Stimulated activated CD8-positive, alpha-beta memory T cell treated with anti-CD3 and anti-CD28 coated beads, Interleukin-15, amount 100 ng/mL, for 24 hours (primary cell): ENCODE measurements around the gene FAM107A.

Experiments used
- DNase-seq: peaks from one replicate; pipeline ENCODE4 v3.0.0-alpha.2; 2020; ENCODE audit warnings: low read depth

Gene FAM107A, protein sequence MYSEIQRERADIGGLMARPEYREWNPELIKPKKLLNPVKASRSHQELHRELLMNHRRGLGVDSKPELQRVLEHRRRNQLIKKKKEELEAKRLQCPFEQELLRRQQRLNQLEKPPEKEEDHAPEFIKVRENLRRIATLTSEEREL

DNA sequence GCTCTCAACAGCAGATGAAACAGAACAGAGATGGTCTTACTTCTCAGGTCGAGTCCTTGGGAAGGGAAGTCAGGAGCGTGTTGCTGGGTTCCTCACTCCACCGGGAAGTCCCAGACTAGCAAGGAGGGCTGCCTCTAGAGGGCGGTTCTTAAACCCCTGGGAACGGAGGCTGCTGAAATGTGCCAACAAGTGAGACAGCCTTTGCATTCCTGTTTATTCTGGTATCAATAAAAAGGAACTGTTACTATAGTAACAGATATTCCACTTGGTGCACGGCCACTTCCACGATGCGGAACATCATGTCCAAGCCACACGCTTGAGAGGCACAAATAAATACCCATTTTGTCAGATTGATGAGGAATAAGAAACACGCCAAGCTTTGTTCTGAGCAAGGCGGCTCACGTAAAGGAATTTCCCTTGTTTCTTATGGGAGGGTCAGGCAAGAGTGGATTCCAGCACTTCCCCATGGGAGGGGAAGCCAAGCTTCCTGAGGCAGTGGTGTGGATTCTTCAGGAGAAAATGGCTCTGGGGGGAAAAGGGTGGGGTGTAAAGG, at the start of gene FAM107A:
Gene FAM107A (minus strand): TSS at position 123 of the 553 bp plus-strand sequence. CDS start 7,531 bp downstream, outside the sequence.
- no peak for DNase-seq

DNA sequence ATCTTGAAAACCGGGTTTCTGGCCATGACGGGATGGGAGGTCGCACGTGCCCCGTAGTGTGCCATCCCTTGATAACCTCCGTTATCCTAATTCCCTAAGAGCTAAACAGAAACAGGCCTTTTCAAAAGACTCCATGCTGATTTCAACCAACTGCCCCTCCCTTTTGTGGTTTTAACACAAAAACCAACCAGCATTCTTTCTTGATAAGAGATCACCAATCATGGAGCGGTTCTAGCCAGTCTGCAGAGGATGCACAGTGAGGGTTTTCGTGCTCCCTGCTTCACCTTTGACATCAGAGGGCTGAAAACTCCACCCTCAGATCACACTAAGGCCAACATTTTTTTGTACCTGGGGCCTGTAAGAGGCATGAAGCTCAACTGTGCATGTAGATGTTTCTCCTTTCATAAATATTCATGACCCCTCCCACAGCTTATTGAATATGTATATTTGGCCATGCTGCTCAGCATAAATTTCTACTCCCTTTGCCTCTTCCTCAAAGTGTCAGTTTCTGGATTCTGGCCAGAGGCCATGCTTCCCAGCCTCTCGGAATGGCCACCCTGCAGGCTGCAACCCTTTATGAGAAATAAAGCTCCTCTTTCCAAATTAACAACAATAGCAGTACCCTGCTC, 48.1 kb upstream of the FAM107A start:
- DNase-seq = no peak

DNA sequence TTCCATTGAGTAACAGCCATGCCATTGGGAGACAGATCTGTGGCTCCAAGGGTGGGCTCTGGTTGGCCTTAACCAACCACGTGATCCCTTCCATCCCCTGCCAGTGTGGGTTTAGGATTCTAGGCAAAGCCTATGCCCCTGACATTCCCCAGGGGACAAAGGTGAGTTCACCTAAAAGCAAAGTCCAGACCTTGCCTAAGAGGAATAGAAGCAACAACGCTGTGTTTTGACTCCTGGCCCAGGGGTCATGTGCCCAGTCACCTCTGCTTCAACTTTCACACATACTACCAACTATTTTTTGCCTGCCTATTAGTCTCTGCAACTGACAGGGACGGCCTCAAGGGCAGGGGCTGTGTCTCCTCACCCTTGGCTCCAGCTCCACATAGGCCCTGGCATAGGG, 47.4 kb upstream of the FAM107A start:
- no peak for DNase-seq

DNA sequence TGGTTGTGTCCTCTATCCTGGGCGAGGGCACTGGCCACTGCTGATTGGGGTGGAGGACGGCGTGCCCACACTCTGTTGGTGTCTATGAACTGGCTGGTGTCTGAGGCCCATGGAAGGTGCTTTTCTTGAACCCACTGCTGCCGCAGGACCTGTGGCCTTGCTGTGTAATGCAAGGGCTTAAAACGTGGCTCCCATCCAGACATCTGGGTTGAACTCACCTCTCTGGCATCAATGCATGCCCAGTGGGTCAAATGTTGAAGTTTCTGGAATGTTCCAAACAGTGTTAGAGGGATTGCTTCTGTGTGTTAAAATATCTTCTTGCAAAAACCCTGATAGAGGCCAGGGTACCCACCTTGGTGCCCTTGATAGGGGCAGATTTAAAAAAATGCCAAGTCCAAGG, 46.8 kb upstream of the FAM107A start:
- no peak for DNase-seq

DNA sequence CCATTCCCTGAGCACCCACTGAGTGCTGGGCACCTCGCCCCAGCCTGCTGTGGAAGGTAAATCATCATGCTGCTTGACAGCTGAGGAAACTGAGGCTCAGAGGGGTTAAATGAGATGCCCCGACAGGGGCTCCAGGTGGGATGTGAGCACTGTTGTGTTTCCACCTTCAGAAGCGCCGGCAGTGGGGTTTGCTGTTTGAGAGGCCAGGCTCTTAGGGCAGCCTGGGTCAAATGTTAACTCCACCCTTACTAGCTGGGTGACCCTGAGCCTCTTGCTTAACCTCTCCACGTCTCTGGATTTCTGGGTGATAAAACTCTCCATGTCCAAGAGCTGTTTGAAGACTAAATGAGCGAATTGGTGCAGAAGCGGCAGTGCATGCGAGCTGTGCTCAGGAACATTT, 46.3 kb upstream of the FAM107A start:
- no peak for DNase-seq

DNA sequence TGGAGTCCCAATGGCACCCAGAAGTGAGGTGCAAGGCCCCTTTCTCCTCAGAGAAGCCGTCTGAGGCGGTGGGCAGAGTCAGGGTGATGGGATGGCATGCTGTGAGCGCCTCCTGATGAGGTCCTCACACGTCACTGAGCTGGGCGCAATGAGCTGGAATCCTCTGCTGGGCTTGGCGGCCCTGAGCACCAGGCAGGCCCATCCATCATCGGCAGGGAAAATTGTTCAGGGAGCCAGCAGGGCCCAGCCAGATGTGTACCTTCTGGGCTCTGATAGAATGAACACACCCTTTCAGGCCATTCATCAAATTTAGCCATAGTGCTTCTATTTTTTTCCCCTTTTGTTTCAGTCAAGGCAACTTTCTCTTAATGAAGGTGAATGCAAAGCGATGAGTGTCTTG, 45.7 kb upstream of the FAM107A start:
- DNase-seq = no peak

DNA sequence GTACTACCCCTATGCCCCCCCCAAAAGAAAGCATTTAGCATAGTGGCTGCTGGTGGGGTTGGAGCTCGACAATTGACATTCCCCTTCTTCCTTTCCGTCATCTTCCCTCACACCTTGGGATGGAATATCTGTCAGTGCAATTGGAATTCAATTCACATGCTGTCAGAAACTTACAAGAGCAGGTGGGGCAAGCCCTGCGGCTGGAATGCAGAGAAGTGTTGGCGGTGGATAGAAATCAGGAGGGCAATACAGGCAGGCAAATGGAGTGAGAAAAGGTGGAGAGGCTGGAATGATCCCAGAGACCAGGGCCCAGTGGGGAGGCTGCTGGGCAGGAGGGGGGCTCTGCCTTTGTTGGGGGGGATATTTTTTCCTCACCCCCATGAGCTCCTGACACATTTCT, 45.2 kb upstream of the FAM107A start:
- DNase-seq = no peak

DNA sequence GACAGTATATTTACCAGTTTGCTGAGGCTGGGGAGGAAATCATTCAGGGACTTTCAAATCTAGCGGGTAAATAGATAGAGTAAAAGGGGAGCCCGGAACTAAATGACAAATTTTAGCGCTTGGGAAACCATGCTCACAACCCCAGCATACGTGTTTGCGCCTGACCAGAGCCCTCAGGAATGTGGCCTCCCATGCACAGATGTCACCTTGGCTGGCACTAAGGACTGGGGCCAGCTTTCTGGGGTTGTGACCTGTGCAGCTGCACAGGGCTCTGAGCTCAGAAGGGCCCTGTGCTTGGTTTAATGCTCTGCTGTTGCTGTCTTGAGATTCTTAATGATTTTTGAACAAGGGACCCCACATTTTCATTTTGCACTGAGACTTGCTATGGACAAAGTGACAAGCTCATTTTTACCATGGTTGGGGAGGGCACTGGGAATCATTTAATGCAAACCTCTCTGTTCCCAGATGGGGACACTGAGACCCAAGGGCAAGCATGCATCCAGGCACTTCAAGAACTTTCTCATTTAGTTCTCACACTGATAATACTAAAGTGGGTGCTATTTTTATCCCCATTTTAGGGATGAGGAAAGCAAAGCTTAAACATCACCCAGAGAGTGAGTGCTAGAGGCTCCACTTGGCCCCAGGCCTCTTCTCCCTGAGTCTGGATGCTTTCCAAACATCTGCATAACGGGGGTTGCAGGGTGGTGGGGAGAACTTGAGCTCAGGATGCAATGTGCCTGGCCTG, 44.1 kb upstream of the FAM107A start:
- no peak for DNase-seq

DNA sequence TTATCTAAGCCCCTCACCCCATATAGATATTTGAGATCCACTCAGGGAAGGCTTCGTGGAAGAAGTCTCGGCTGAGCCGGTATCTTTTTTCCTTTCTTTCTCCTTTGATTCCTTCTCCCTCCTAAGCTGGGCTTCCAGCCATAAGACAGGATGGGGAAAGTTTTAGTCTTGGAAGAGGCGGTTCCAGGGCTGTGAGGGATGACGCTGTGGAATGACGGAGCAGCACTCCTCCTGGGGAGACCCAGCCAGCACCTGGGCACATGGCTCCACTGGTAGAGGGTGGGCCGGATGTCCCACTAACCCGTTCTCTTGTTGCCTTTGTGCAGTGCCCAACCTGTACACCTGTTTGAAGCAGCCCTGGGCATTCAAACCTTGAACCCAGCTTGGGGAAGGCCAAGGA, 43.2 kb upstream of the FAM107A start:
- DNase-seq = no peak

DNA sequence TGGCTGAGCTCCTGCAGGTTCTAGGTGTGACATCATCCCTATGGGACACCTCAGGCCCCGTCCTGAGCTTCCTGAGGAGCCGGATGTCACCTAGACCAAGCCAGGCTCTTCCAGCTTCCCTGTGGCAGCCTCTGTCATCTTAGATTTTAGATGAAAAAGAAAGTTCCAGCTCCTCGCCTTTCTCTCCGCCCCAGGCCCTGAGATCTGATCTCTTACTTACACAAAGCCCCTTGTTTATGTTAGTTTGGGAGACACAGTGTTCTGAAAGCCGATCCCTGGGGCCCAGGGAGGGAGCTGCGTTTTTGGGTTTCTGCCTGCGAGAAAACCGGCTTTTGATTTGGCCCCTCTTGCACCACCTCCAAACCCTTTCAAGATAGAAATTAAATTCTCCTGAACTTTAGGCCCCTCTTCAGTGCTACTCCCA, 40.2 kb upstream of the FAM107A start:
- no peak for DNase-seq

DNA sequence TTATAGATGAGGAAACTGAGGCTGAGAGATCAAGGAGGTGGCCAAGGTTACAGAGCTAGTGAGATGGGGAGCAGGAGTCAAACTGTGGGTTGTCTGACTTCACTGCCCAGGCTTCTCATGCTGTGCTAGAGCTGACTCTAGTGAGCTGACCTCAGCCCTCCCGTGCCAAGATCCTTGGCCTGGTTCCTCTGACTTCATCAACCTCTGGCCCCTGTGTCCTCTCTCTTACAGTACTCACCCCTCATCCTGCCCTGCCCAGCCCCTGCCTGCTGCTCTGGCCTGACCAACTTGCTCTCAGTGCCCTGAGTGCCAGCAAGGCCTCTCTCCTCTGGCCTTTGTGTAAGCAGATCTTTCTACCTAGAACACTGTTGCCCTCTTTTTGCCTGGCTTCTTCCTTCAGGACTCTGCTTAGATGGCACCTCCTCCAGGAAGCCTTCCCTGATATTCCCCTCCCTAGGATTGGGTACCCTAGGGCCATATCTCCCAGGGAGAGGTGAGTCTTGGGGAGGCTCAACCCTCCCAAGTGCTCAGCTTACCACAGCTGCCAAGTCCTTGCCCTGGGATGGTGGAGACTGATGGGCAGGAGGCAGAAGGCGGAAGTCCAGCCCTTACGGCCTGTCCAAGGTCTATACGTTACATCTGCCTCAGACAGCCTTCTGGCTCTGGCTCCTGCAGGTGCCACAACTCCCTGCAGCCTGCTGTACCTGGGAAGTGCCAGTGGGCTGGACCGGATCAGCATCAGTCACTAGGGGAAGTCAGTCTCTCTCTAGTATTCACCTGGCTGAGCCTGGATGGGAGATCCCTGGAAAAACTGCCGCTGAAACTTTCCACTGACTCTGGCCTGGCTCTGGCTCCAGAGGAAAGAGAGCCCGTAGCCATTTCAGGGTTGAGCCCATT, 36.3 kb upstream of the FAM107A start:
- no peak for DNase-seq

DNA sequence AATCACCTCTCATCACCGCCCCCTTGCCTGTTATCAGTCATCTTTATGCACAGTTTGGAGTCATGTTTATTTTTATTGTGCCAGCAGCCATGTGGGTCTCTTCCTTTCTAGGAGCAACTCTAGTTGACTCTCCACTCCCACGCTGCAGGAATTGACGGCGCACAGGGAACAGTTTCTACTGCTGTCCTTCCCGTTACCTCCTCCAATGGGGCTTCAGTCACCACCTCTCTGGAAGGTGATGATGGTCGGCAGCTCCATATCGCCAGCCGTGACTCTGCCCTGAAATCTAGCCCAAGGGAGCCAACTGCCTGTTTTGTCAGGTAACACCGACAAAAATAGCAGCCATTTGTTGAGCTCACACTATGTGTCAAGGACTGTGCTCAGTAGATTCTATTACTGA, 35.6 kb upstream of the FAM107A start:
- no peak for DNase-seq

DNA sequence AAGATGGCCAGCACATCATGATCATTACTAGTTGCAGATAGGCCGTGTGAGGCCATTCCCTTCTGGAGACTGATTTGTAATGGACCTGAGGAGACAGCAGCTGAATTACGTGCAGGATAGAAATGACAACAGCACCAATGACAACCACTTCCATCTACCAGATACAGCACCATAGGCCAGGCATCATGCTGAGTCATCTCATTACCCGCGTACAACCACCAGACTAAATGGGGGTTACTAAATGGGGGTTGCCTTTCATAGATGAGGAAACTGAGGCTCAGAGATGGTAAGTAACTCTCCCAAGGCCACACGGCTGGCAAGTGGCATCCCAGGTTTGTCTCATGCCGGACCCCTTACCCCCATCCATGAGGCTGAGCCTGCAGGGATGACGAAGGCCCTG, 32.8 kb upstream of the FAM107A start:
- DNase-seq = no peak

DNA sequence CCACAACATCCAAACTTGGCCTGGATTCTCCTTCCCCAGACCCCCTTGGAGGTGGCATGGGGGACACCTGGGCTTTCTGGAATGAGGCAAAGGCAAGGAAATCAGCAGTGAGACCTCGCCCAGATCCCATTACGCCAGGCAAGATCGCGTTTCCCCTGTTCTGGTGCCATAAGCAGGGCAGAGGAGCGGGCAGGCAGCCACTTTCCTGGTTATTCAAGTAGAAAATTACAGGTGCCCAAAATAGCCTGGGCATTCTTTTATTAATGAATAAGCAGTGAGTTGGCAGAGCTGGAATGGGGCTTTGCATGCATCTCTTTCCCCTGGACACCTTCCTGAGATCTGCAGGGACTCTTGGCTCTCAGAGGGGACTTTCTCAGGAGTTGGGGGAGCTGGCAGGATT, 31.5 kb upstream of the FAM107A start:
- no peak for DNase-seq

DNA sequence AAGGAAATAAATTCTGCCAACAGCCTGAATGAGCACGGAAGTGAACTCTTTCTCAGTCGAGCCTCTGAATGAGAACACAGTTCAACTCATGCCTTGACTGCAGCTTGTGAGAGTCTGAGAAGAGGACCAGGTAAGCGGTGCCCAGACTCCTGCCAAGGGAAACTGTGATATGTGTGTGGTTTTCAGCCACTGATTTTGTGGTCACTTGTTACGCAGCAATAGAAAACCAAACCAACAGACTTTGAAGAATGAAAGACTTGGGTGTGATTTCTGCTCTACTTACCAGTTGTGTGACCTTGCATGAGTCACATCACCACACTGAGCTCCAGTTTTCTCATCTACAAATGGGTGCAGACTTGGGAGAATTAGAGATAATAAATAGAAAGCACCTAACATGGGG, 30.6 kb upstream of the FAM107A start:
- DNase-seq = no peak

DNA sequence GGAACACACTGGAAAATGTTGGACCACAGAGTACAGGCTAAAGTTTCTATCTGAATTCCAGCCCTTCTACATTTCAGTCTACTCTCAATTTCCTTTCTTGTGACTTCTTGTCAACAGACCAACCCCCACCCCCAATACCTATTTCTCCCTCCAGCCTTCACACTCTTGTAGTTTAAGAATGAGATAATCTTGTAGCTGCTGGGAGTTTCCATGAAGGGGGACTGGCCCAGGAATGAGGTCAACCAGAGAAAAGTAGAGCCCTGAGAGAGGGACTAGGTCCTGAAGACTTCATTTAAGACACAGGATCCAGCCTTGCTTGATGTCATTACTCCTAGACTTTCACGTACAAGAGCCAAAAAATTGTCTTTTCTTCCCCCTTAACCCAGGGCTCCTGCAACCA, 29.5 kb upstream of the FAM107A start:
- DNase-seq = no peak

DNA sequence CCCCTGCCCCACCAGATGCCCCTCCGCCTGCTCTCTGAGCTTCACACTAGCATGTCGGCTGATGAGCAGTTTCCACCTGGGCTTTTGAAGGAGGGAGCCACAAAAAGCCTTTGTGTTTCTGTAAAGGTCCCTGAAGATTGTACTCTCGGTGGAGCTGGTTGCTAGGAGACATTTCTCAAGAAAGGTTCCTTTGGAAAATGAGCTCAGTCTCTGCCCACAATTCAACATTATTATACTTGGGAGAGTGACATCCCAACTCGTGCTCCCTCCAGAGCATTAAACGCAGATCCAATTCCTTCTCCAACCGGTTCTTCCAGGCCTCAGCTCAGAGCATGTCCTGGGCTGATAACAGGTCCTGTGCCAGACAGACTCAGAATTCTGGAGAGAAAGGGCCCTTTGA, 26.8 kb upstream of the FAM107A start:
- DNase-seq = no peak

DNA sequence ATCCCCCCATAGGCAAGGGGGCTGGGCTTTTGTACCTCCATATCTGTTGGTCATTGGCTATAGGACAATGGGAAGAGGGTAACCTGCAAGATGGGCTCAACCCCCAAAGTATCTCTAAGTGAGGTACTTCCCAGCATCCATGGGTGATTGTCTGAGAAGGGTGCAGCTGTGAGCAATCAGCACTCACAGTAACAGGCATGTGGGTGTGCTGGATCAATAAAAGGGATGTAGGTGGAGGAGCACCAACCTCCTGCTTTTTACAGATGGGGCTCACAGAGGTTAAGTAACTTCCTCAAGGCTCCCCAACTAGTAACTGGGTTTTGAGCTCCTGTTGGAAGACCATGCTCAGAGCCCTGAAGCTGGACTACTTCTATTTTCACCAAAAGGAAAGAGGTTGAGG, 26.4 kb upstream of the FAM107A start:
- no peak for DNase-seq

DNA sequence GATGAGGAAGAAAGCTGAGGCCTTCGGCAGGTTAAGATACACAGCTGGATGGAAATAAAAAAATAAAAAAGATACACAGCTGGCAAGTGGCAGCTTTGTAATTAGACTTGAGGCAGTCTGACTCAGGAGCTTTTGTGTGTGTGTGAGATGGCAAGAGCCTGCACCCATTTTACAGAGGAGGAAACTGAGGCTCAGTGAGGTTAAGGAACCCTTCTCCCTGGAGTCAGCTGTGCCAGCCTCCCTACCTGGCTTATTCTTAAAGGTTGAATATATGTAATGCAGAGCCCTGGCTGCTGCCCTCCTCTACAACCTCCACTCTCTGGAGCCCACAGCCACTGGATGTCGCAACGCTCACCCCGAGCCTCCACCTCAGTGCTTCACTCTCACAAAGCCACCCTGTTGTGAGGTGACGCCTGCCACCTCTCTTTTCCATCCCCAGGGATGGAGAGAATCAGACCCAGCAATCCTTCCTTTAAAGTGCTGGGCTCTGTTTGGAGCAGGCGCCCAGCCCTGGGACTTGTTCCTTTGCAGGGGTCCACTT, 20.6 kb upstream of the FAM107A start:
- DNase-seq = no peak

DNA sequence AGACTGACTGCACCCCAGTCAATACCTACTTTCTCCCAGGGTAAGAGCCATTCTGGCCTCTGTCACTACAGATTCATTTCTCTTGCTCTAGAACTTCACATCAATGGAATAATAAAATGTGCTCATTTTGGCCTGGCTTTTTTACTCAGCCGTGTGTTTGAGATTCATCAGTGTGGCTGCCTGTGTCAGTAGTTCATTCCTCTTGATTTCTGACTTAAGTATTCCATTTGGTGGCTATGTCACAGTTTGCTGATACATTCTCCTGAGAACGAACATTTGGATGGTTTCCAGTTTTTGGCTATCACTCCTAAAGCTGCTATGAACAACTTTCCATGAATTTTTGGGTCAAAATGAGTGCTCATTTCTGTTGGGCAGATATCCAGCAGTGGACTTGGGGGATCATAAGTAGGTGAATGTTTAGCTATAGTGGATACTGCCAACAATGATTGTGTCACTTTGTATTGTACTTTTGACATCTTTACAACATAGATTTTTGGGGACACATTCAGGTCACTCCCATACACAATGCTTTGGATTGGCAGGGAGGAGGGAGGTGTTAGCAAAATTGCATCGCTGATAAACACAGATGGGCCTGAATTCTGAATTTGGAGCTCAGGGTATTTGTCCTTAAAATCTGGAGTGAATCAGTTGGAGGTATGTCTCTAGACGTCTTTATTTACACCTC, 19.8 kb upstream of the FAM107A start:
- no peak for DNase-seq

DNA sequence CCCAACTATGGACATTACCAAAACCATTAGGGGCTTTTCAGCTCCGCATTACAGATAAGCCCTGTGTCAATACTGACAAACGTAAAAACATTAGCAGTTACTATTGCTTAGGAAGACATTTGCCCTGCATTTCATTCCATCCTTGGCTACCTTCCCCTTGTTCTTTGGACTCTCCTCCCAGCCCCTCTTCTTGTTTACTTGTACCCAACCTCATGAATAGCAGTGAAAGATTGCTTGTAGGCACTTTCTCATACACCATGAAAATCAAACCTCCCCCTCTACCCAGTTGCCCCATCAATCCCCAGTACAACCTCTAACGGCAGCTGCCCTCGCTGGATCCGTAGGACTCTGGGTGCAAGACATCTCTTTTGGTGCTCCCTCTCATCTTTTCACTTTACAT, 16.9 kb upstream of the FAM107A start:
- DNase-seq = no peak
